LNCAP (cell line): ENCODE data around the gene GPRC5C.

Source experiments
- CTCF ChIP-seq: fragments of 450-650 bp; IDR thresholded peaks from 2 replicates; pipeline ENCODE4 v1.5.1; 2017; ENCODE audit warnings: mild to moderate bottlenecking

The GPRC5C gene

GRCh38 chr17:74410001-74410443 is 21.9 kb upstream of the GPRC5C start:
- TF ChIP-seq CTCF, result no peak

DNA sequence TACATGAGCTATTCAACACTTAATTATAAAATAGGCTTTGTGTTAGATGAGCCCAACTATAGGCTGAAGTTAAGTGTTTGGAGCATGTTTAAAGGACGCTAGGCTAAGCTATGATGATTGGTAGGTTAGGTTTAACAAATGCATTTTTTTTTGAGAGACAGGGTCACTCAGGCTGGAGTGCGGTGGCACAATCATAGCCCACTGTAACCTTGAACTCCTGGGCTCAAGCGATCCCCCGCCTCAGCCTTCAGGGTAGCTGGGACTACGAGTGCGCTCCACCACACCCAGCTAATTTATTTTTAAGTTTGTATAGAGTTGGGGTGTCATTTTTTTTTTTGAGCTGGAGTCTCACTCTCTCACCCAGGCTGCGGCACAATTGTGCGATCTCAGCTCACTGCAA is 19.3 kb upstream of the GPRC5C start:
- no peak for TF ChIP-seq CTCF

DNA sequence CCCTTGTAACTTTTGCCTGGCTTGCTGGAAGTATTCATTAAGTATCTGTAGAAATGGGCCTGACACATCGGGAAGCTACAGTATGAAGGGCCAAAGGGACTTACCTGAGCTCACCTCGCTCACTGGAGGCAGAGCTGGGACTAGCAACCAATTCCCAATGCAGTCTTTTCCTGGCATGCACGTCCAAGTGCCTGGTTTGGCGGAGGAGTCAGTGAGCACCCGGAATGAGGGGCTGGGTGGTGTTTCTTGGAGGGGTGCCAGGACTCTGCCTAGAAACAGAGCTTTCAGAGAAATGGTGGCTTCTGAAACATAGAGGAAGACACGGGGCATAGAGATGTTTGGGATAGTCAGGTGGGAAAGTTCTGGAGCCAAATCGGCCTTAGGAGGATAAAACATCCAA is 18.4 kb upstream of the GPRC5C start:
- TF ChIP-seq CTCF, result no peak

GRCh38 chr17:74414510-74414909 is 17.4 kb upstream of the GPRC5C start:
- no peak for TF ChIP-seq CTCF

- TF ChIP-seq CTCF, result no peak
Measured at GRCh38 chr17:74415608-74416396, 16.1 kb upstream of the GPRC5C start.

GRCh38 chr17:74417178-74418045 is 14.5 kb upstream of the GPRC5C start:
- TF ChIP-seq CTCF, result no peak

DNA sequence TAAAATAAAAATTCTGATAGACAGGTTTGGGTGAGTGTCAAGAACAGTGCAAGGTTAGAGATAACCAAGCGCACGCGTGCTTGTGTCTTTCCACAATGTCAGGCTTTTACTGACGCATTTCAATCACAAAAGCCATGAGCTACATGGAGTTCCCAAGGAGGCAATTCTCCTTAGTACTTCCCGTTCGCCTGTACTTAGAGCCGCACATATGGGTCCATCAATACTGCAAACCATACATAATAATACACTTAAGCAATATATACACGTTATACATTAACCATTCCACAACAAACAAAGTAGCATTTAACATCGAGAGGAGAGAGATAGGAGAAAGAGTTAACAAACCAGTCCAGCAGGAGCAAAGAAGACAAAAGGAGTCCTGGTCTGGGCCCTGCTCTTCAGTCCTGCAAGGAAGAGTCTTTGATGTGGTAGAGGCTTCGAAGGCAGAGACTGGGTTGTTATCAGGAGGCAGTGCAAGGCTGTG is 11.9 kb upstream of the GPRC5C start:
- TF ChIP-seq CTCF, result no peak
